Hepatocyte (in vitro differentiated cells): ENCODE measurements around the gene AP2S1. TPM values are rescaled to one million over a fixed set of nuclear protein-coding genes. Genes with fewer than 3 reads are reported as not detected.

Experiments
- DNase-seq: peaks from one replicate; pipeline ENCODE4 v3.0.0-alpha.2; 2016; ENCODE audit warnings: low spot score
- H2AFZ ChIP-seq: fragments of 200-600 bp; sonication (generic); 2 replicates; pipeline ENCODE4 v1.6.0; 2016; ENCODE audit warnings: antibody characterized with exemption, mild to moderate bottlenecking
- H3K27ac ChIP-seq: fragments of 200-600 bp; sonication (generic); 2 replicates; pipeline ENCODE4 v1.5.1; 2016; ENCODE audit warnings: mild to moderate bottlenecking
- H3K27me3 ChIP-seq: fragments of 200-600 bp; sonication (generic); 2 replicates; pipeline ENCODE4 v1.6.1; 2016
- H3K36me3 ChIP-seq: fragments of 200-600 bp; sonication (generic); replicated peaks from 2 replicates; pipeline ENCODE4 v1.5.1; 2016; ENCODE audit warnings: low read depth; ENCODE audit not compliant: insufficient read depth
- H3K4me1 ChIP-seq: fragments of 200-600 bp; sonication (generic); 2 replicates; pipeline ENCODE4 v1.5.1; 2016; ENCODE audit warnings: mild to moderate bottlenecking, moderate library complexity; ENCODE audit not compliant: insufficient read depth
- H3K4me2 ChIP-seq: fragments of 200-600 bp; sonication (generic); 2 replicates; pipeline ENCODE4 v1.6.0; 2016
- H3K4me3 ChIP-seq: fragments of 200-600 bp; sonication (generic); 2 replicates; pipeline ENCODE4 v1.5.1; 2016; ENCODE audit warnings: mild to moderate bottlenecking
- H3K79me2 ChIP-seq: fragments of 200-600 bp; sonication (generic); 2 replicates; pipeline ENCODE4 v1.6.0; 2017; ENCODE audit warnings: mild to moderate bottlenecking
- H3K9me2 ChIP-seq: fragments of 200-600 bp; sonication (generic); replicated peaks from 2 replicates; pipeline ENCODE4 v1.6.0; 2017; ENCODE audit warnings: mild to moderate bottlenecking; ENCODE audit not compliant: insufficient read depth
- H3K9me3 ChIP-seq: fragments of 200-600 bp; sonication (generic); 2 replicates; pipeline ENCODE4 v1.5.1; 2016; ENCODE audit warnings: low read depth, mild to moderate bottlenecking
- H4K20me1 ChIP-seq: fragments of 200-600 bp; sonication (generic); 2 replicates; pipeline ENCODE4 v1.6.0; 2016; ENCODE audit warnings: mild to moderate bottlenecking; ENCODE audit not compliant: insufficient read depth, poor library complexity, severe bottlenecking
- EZH2 ChIP-seq: fragments of 200-600 bp; sonication (generic); IDR thresholded peaks from 2 replicates; pipeline ENCODE4 v1.6.1; 2016; ENCODE audit warnings: antibody characterized with exemption, mild to moderate bottlenecking, borderline replicate concordance
- EZH2phosphoT487 ChIP-seq: fragments of 200-600 bp; sonication (generic); IDR thresholded peaks from one replicate; pipeline ENCODE4 v1.6.1; 2018; ENCODE audit warnings: antibody characterized with exemption, mild to moderate bottlenecking, low read depth, moderate library complexity; ENCODE audit not compliant: unreplicated experiment, severe bottlenecking
- WGBS: methylation state at CpG from one replicate; pipeline ENCODE4 v1.1.6; 2016; ENCODE audit warnings: low lambda C conversion rate; ENCODE audit errors: missing lambda C conversion rate; 5-methylcytosine and 5-hydroxymethylcytosine counted together
- polyA plus RNA-seq: library from polyadenylated mRNA; unstranded; fragments of >200 nt; fragmentation: Nextera tagmentation; extraction: Ambion mirVana; gene quantifications from 2 replicates; pipeline ENCODE4 v1.2.1, GENCODE V29; 2016
- total RNA-seq: library from RNA; depleted of rRNA; stranded (reverse); fragments of >200 nt; gene quantifications from 2 replicates; pipeline ENCODE4 v1.2.3, GENCODE V29; 2014
- TF ChIP-seq, protein P1 (sequence below): fragments of 200-600 bp; sonication (generic); IDR thresholded peaks from 2 replicates; pipeline ENCODE4 v1.5.1; 2016; ENCODE audit warnings: antibody characterized with exemption, mild to moderate bottlenecking; ENCODE audit not compliant: poor library complexity

Gene AP2S1
- total and polyA plus RNA-seq, 2 experiments from 2014 or later = 109 to 349 TPM

DNA sequence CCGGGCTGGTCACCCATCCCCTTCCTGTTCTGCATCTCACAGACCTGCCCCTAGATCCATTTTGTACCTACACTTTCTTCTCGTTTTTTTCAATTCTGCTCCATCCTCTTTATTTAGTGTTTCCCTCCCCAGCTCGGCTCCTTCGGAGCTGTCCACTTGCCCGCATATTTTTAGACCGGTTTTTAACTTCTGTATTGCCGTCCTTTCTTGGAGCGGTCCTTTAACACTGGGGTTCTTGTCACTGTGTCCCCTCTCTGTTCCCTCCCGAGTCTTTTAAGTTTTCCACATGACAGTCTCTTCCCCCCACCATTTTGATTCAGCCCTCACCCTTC is 11.8 kb upstream of the AP2S1 start:
- Histone ChIP-seq H3K9me3 (no peaks in the 10 kb centered on the region), H3K4me2 (peak overlapping the region; percentile 88), H3K79me2 (peaks cover 66% of the 10 kb centered on the region), H3K4me1 (peaks cover 42% of the 10 kb centered on the region), H3K4me3 (peak overlapping the region; percentile 91), H4K20me1 (peaks cover 62% of the 10 kb centered on the region), H3K36me3 (no peaks in the 10 kb centered on the region), H2AFZ (no peak overlapping the region), H3K27me3 (no peaks in the 10 kb centered on the region), H3K27ac (peak overlapping the region; percentile 96), H3K9me2 (no peaks in the 10 kb centered on the region)
- no peak for DNase-seq
- TF ChIP-seq, protein P1, sequence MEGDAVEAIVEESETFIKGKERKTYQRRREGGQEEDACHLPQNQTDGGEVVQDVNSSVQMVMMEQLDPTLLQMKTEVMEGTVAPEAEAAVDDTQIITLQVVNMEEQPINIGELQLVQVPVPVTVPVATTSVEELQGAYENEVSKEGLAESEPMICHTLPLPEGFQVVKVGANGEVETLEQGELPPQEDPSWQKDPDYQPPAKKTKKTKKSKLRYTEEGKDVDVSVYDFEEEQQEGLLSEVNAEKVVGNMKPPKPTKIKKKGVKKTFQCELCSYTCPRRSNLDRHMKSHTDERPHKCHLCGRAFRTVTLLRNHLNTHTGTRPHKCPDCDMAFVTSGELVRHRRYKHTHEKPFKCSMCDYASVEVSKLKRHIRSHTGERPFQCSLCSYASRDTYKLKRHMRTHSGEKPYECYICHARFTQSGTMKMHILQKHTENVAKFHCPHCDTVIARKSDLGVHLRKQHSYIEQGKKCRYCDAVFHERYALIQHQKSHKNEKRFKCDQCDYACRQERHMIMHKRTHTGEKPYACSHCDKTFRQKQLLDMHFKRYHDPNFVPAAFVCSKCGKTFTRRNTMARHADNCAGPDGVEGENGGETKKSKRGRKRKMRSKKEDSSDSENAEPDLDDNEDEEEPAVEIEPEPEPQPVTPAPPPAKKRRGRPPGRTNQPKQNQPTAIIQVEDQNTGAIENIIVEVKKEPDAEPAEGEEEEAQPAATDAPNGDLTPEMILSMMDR = no peak
- no peak for TF ChIP-seq EZH2phosphoT487
- no peak for TF ChIP-seq EZH2
- 11% methylated on average over 9 of the region's 9 CpGs for WGBS

DNA sequence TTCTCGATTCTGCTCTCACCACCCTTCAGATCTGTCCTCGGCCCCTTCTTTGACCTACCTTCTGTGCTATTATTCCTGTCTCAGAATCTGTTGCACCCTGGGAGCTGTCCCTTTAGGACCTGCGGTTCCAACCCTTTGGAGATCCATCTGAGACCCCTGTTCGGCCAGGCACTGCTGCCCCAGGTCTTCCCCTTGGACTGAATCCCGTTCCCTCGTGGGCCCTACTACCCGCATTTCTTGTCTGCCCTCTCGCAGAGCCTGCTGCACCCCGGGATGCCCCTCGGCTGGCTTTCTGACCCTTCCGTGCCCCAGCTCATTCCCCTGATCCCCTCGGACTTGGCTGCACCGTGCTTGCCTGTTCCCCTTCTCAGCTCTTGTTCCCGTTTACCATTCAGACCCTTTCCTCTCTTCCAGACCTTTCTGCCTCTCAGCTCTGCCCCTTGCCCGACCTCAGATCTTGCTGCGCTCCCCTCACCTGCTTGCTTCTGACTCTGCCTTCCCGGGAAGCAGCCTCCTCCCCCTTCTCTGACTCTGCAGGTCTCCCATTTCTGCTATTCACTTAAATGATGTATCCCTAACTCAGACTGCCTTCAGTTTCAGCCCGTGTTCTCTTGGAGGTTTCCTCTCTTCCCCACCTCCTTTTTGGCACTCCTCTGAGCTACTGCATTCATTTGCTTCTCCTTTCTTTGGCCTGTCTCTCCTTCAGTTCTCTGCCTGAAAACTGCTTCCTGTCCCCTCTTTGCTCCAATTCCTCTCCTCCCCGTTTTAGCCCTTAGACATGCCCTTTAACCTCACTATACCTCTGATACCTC is 11.3 kb upstream of the AP2S1 start:
- no peaks in the 10 kb centered on the region for H3K27me3 ChIP-seq
- H4K20me1 ChIP-seq = peaks cover 56% of the 10 kb centered on the region
- DNase-seq = no peak
- no peaks in the 10 kb centered on the region for H3K9me3 ChIP-seq
- H2AFZ ChIP-seq = no peak overlapping the region
- peaks cover 62% of the 10 kb centered on the region for H3K79me2 ChIP-seq
- no peaks in the 10 kb centered on the region for H3K36me3 ChIP-seq
- peaks cover 36% of the 10 kb centered on the region for H3K4me1 ChIP-seq
- no peaks in the 10 kb centered on the region for H3K9me2 ChIP-seq
- no peak for TF ChIP-seq EZH2
- TF ChIP-seq, protein P1 = no peak
- no peak for TF ChIP-seq EZH2phosphoT487
- H3K27ac ChIP-seq = peak overlapping the region; percentile 96
- H3K4me3 ChIP-seq = peak overlapping the region; percentile 91
- under 1% methylated on average over 19 of the region's 19 CpGs for WGBS
- peak overlapping the region; percentile 88 for H3K4me2 ChIP-seq

DNA sequence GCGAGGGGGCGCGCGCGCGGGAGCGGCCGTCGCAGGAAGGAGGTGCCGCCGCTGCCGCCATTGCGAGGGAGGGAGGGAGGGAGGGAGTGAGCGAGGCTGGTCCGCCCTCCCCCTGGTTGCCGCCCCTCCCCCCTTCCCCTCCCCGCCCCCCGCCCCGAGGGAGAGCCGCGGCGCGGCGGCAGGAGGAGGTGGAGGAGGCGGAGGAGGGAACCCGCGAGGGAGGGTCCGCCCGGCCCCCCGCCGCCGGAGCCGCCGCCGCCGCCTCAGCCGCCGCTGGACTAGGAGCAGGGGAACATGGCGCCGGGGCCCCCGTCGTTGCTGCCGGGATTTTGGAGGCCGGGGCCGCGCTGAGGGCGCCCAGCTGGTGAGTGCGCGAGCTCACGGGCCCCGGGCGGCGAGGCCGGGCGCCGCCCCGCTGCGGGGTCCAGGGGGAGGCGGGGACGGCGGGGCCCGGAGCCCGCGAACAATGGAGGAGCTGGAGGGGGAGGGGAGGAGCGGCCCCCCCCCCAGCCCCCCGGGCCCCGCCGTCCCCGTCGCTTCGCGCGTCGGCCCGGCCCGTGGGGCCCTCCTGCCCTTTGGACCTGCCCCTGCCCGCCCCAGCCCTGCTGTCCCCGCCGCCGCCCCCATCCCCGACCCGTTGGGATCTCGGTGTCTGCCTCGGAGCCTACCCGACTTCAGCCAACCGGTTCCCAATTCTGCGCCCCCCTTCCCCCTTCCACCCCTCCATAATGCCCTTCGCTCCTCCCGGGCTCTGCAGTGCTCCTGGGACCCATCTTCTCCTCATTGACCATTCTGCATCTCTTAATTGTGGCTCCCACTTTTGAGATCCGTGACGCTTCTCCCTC is 10.4 kb upstream of the AP2S1 start, which contains the start of gene ARHGAP35:
TSS of gene ARHGAP35 (plus strand) at position 152 of the 845 bp plus-strand sequence. CDS start 57,679 bp downstream, outside the sequence.
- no peaks in the 10 kb centered on the region for H3K9me2 ChIP-seq
- H3K4me2 ChIP-seq = peak within 1 kb of the TSS; percentile 88
- H4K20me1 ChIP-seq = peaks cover 48% of the 10 kb centered on the region
- TF ChIP-seq EZH2phosphoT487 = no peak
- no peak for TF ChIP-seq EZH2
- TF ChIP-seq, protein P1 = no peak
- H3K27ac ChIP-seq = peak within 1 kb of the TSS; percentile 96
- peak within 1 kb of the TSS; percentile 80 for H2AFZ ChIP-seq
- peak within 1 kb of the TSS; percentile 91 for H3K4me3 ChIP-seq
- 1% methylated on average over 6 of the region's 91 CpGs for WGBS
- H3K79me2 ChIP-seq = peaks cover 54% of the 10 kb centered on the region
- H3K4me1 ChIP-seq = peaks cover 35% of the 10 kb centered on the region
- H3K36me3 ChIP-seq = no peaks in the 10 kb centered on the region
- DNase-seq = peak; percentile 70
- H3K9me3 ChIP-seq = no peaks in the 10 kb centered on the region
- no peaks in the 10 kb centered on the region for H3K27me3 ChIP-seq
